Measurements from ENCODE around the gene PEAR1. TPM values are rescaled to one million over a fixed set of nuclear protein-coding genes. Genes with fewer than 3 reads are reported as not detected.
A peak's percentile ranks its signal among the peaks of the same experiment; 100 is the strongest.

Gene PEAR1
- polyA plus RNA-seq, 3 donors = not detected

- H3K27me3 ChIP-seq (ENCODE audit: control insufficient read depth in 2 of 2, insufficient read depth in 2 of 2, low read length in 2 of 2) = no peaks in the 10 kb centered on the region
- H3K9ac ChIP-seq (ENCODE audit: insufficient read depth, low read length, poor library complexity, severe bottlenecking) = no peak overlapping the region
- no peaks in the 10 kb centered on the region for H3K4me1 ChIP-seq (ENCODE audit: control insufficient read depth in 1 of 2, insufficient read depth in 2 of 2, low read length in 2 of 2)
- no peaks in the 10 kb centered on the region for H3K27me3 Mint-ChIP-seq (ENCODE audit: low read depth in 3 of 3)
- H3K79me2 ChIP-seq (ENCODE audit: insufficient read depth, low read length) = no peaks in the 10 kb centered on the region
- H3K27ac Mint-ChIP-seq = peak overlapping the region in 1 of 7 donors; percentile 25
- WGBS (ENCODE audit: insufficient coverage) = 96% methylated on average over 11 of the region's 11 CpGs
- H4K20me1 ChIP-seq (ENCODE audit: insufficient read depth, low read length) = peaks cover 30% of the 10 kb centered on the region
- H3K4me3 ChIP-seq (replicated peaks in 1 of 3; ENCODE audit: low read depth in 2 of 3, low read length in 3 of 3) = no peak overlapping the region
- no peak overlapping the region for H3K4me3 Mint-ChIP-seq
- no peak overlapping the region for H3K27ac ChIP-seq (ENCODE audit: low read depth in 1 of 2, low read length in 2 of 2)
- H3K9me3 ChIP-seq (replicated peaks in 1 of 2; ENCODE audit: control insufficient read depth in 1 of 2, insufficient read depth in 1 of 2, low read length in 2 of 2) = no peaks in the 10 kb centered on the region
- no peak overlapping the region for H3K4me2 ChIP-seq (replicated peaks; ENCODE audit: extremely low read depth, low read length, poor library complexity, severe bottlenecking)
- no peak for TF ChIP-seq CTCF (IDR thresholded peaks at IDR 0.05)
- peaks cover 100% of the 10 kb centered on the region in 2 donors for H3K36me3 ChIP-seq (replicated peaks in 1 of 2; ENCODE audit: control insufficient read depth in 1 of 2, insufficient read depth in 2 of 2, low read length in 2 of 2)
- no peak for DNase-seq
- H3K9me3 Mint-ChIP-seq = no peaks in the 10 kb centered on the region
- intact Hi-C loops (cut with micrococcal nuclease) = no loop called here
- peaks cover 97 to 100% of the 10 kb centered on the region in 2 donors for H3K36me3 Mint-ChIP-seq
- H3K4me1 Mint-ChIP-seq = no peaks in the 10 kb centered on the region
- H2AFZ ChIP-seq (ENCODE audit: insufficient read depth, low read depth, low read length, poor library complexity, severe bottlenecking) = no peak overlapping the region
These were observed 52.6 kb downstream of the PEAR1 start for GRCh38 chr1:156945881-156946661.

GRCh38 chr1:156947127-156947526 lies 53.6 kb downstream of the PEAR1 start:
- H3K27ac Mint-ChIP-seq = peak overlapping the region in 1 of 7 donors; percentile 30
- H3K27me3 ChIP-seq (ENCODE audit: control insufficient read depth in 2 of 2, insufficient read depth in 2 of 2, low read length in 2 of 2) = no peaks in the 10 kb centered on the region
- WGBS (ENCODE audit: insufficient coverage) = 100% methylated on average over 3 of the region's 9 CpGs

More at GRCh38 chr1:156947127-156947526, 53.6 kb downstream of the PEAR1 start:
- Histone ChIP-seq H3K4me3 (replicated peaks in 1 of 3; ENCODE audit: low read depth in 2 of 3, low read length in 3 of 3) (no peak overlapping the region), H3K4me1 (ENCODE audit: control insufficient read depth in 1 of 2, insufficient read depth in 2 of 2, low read length in 2 of 2) (no peaks in the 10 kb centered on the region), H3K27ac (ENCODE audit: low read depth in 1 of 2, low read length in 2 of 2) (no peak overlapping the region), H4K20me1 (ENCODE audit: insufficient read depth, low read length) (peaks cover 30% of the 10 kb centered on the region), H3K79me2 (ENCODE audit: insufficient read depth, low read length) (no peaks in the 10 kb centered on the region), H3K4me2 (replicated peaks; ENCODE audit: extremely low read depth, low read length, poor library complexity, severe bottlenecking) (no peak overlapping the region), H3K36me3 (replicated peaks in 1 of 2; ENCODE audit: control insufficient read depth in 1 of 2, insufficient read depth in 2 of 2, low read length in 2 of 2) (peaks cover 100% of the 10 kb centered on the region in 2 donors), H3K9me3 (replicated peaks in 1 of 2; ENCODE audit: control insufficient read depth in 1 of 2, insufficient read depth in 1 of 2, low read length in 2 of 2) (no peaks in the 10 kb centered on the region), H2AFZ (ENCODE audit: insufficient read depth, low read depth, low read length, poor library complexity, severe bottlenecking) (no peak overlapping the region), H3K9ac (ENCODE audit: insufficient read depth, low read length, poor library complexity, severe bottlenecking) (no peak overlapping the region)
- no peaks in the 10 kb centered on the region for H3K4me1 Mint-ChIP-seq
- DNase-seq = no peak
- H3K9me3 Mint-ChIP-seq = no peaks in the 10 kb centered on the region
- peaks cover 97 to 100% of the 10 kb centered on the region in 2 donors for H3K36me3 Mint-ChIP-seq
- intact Hi-C loops (cut with micrococcal nuclease) = no loop called here
- no peaks in the 10 kb centered on the region for H3K27me3 Mint-ChIP-seq (ENCODE audit: low read depth in 3 of 3)
- H3K4me3 Mint-ChIP-seq = no peak overlapping the region
- no peak for TF ChIP-seq CTCF (IDR thresholded peaks at IDR 0.05)

Measured in CD14-positive monocyte (primary cell).